IMR-90 (cell line): ENCODE data around the gene C3orf33. TPM values are rescaled to one million over a fixed set of nuclear protein-coding genes. Genes with fewer than 3 reads are reported as not detected.

Experiments used
- ATAC-seq: fragments of 200-7000 bp; cut with Tn5 transposase; 2 replicates; pipeline ENCODE4 v1.9.1; 2020; ENCODE audit warnings: low read depth, mild to moderate bottlenecking, moderate library complexity
- BruUV-seq: library from RNA; stranded (reverse); fragments of 400-500 nt; replicated peaks from 2 replicates; lab custom pipeline; 2021; lab: Mats Ljungman, UMichigan
- CTCF ChIA-PET: fragments of 300-600 bp; formaldehyde crosslinking; extraction: SDS; loops from one replicate; lab custom pipeline; 2021; ENCODE audit warnings: antibody characterized with exemption; lab: Yijun Ruan, JAX
- POLR2A ChIA-PET: fragments of 300-600 bp; sonication (Branson Sonifier 250); formaldehyde crosslinking; loops from one replicate; lab custom pipeline; 2022; ENCODE audit warnings: antibody characterized with exemption; ENCODE audit not compliant: unreplicated experiment; lab: Charles Lee
- DNase-seq: peaks from one replicate; pipeline ENCODE4 v3.0.0; 2013
- H2AFZ ChIP-seq: replicated peaks from 2 replicates; pipeline ENCODE3; 2013; ENCODE audit warnings: low read length, mild to moderate bottlenecking; ENCODE audit not compliant: poor library complexity
- H2AK5ac ChIP-seq: 2 replicates; pipeline ENCODE4 v1.6.1; 2013; ENCODE audit warnings: low read depth, low read length, inconsistent platforms
- H2AK9ac ChIP-seq: replicated peaks from 2 replicates; pipeline ENCODE3; 2013; ENCODE audit warnings: mild to moderate bottlenecking, low read depth, low read length, moderate library complexity; ENCODE audit not compliant: poor library complexity
- H2BK120ac ChIP-seq: 2 replicates; pipeline ENCODE4 v1.6.1; 2013; ENCODE audit warnings: low read depth, low read length, inconsistent platforms
- H2BK15ac ChIP-seq: 3 replicates; pipeline ENCODE4 v1.6.1; 2013; ENCODE audit warnings: low read depth, low read length, inconsistent platforms
- H2BK20ac ChIP-seq: 2 replicates; pipeline ENCODE4 v1.6.1; 2013; ENCODE audit warnings: low read depth, mild to moderate bottlenecking, inconsistent platforms, low read length, moderate library complexity
- H2BK5ac ChIP-seq: 2 replicates; pipeline ENCODE4 v1.6.1; 2013; ENCODE audit warnings: mild to moderate bottlenecking, low read depth, low read length, inconsistent platforms; ENCODE audit not compliant: poor library complexity, severe bottlenecking
- H3K14ac ChIP-seq: replicated peaks from 2 replicates; pipeline ENCODE4 v1.6.1; 2013; ENCODE audit warnings: low read depth, low read length, inconsistent platforms
- H3K18ac ChIP-seq: 2 replicates; pipeline ENCODE4 v1.6.1; 2013; ENCODE audit warnings: low read depth, low read length, control low read depth
- H3K23ac ChIP-seq: 2 replicates; pipeline ENCODE4 v1.6.1; 2013; ENCODE audit warnings: low read depth, low read length, inconsistent platforms
- H3K27ac ChIP-seq: 2 replicates; pipeline ENCODE4 v1.5.1; 2013; ENCODE audit warnings: mild to moderate bottlenecking, control low read depth, low read length; ENCODE audit not compliant: insufficient read depth
- H3K27me3 ChIP-seq: 2 replicates; pipeline ENCODE4 v1.6.1; 2013; ENCODE audit warnings: low read length; ENCODE audit not compliant: control insufficient read depth, insufficient read depth
- H3K36me3 ChIP-seq: 2 replicates; pipeline ENCODE4 v1.6.1; 2013; ENCODE audit warnings: low read length, mixed read lengths; ENCODE audit not compliant: control insufficient read depth, insufficient read depth
- H3K4ac ChIP-seq: 2 replicates; pipeline ENCODE4 v1.6.1; 2013; ENCODE audit warnings: low read depth, low read length, inconsistent platforms
- H3K4me1 ChIP-seq: 2 replicates; pipeline ENCODE4 v1.6.1; 2013; ENCODE audit warnings: low read length, mixed read lengths; ENCODE audit not compliant: control insufficient read depth, insufficient read depth
- H3K4me2 ChIP-seq: 2 replicates; pipeline ENCODE4 v1.6.1; 2013; ENCODE audit warnings: low read depth, mild to moderate bottlenecking, control low read depth, low read length, moderate library complexity
- H3K4me3 ChIP-seq: 2 replicates; pipeline ENCODE4 v1.5.1; 2013; ENCODE audit warnings: low read depth, mild to moderate bottlenecking, control low read depth, low read length, moderate library complexity; ENCODE audit not compliant: insufficient read depth
- H3K56ac ChIP-seq: 2 replicates; pipeline ENCODE4 v1.6.1; 2013; ENCODE audit warnings: low read length, inconsistent platforms; ENCODE audit not compliant: insufficient read depth; ENCODE audit errors: extremely low read depth
- H3K79me1 ChIP-seq, 2 experiments: 2 replicates each; pipeline ENCODE4 v1.6.1; 2013; ENCODE audit warnings: low read length in 2 of 2, inconsistent platforms in 1 of 2, low read depth in 1 of 2
- H3K9ac ChIP-seq: 2 replicates; pipeline ENCODE4 v1.6.1; 2013; ENCODE audit warnings: low read depth, low read length, control low read depth
- H3K9me1 ChIP-seq: 2 replicates; pipeline ENCODE4 v1.6.1; 2013; ENCODE audit warnings: low read length, inconsistent platforms; ENCODE audit not compliant: insufficient read depth
- H3K9me3 ChIP-seq: 2 replicates; pipeline ENCODE4 v1.6.1; 2013; ENCODE audit warnings: low read length; ENCODE audit not compliant: control insufficient read depth, insufficient read depth
- H4K20me1 ChIP-seq: 2 replicates; pipeline ENCODE4 v1.6.1; 2013; ENCODE audit warnings: low read length, inconsistent platforms; ENCODE audit not compliant: insufficient read depth
- H4K5ac ChIP-seq: 2 replicates; pipeline ENCODE4 v1.6.1; 2013; ENCODE audit warnings: mild to moderate bottlenecking, low read depth, low read length, control low read depth
- H4K8ac ChIP-seq, 2 experiments: 2 replicates each; pipeline ENCODE4 v1.6.1; 2013; ENCODE audit warnings: low read depth in 2 of 2, low read length in 2 of 2, control low read depth in 1 of 2, inconsistent platforms in 1 of 2
- H4K91ac ChIP-seq: 2 replicates; pipeline ENCODE4 v1.6.1; 2013; ENCODE audit warnings: low read depth, low read length, inconsistent platforms; ENCODE audit not compliant: insufficient read depth
- BHLHE40 ChIP-seq: fragments of 150-350 bp; IDR thresholded peaks from 2 replicates; pipeline ENCODE4 v1.6.1; 2016; ENCODE audit warnings: mild to moderate bottlenecking, low read depth, low read length
- CHD1 ChIP-seq: IDR thresholded peaks from 2 replicates; pipeline ENCODE4 v1.6.1; 2012; ENCODE audit warnings: low read depth, low read length, improper control_type of control experiment
- FOS ChIP-seq: fragments of 150-350 bp; IDR thresholded peaks from 2 replicates; pipeline ENCODE4 v1.6.1; 2016; ENCODE audit warnings: low read depth, low read length
- MAFK ChIP-seq: IDR thresholded peaks from 2 replicates; pipeline ENCODE4 v1.6.1; 2012; ENCODE audit warnings: low read depth, low read length, improper control_type of control experiment
- MAZ ChIP-seq: IDR thresholded peaks from 2 replicates; pipeline ENCODE4 v1.6.1; 2012; ENCODE audit warnings: low read depth, mild to moderate bottlenecking, low read length, improper control_type of control experiment, moderate library complexity, borderline replicate concordance
- MXI1 ChIP-seq: IDR thresholded peaks from 2 replicates; pipeline ENCODE4 v1.6.1; 2012; ENCODE audit warnings: low read depth, mild to moderate bottlenecking, low read length, moderate library complexity, borderline replicate concordance
- POLR2A ChIP-seq: IDR thresholded peaks from 2 replicates; pipeline ENCODE4 v1.6.1; 2012; ENCODE audit warnings: mild to moderate bottlenecking, low read depth, low read length
- RAD21 ChIP-seq: IDR thresholded peaks from 2 replicates; pipeline ENCODE4 v1.6.1; 2012; ENCODE audit warnings: low read length, improper control_type of control experiment
- RCOR1 ChIP-seq: IDR thresholded peaks from 2 replicates; pipeline ENCODE4 v1.6.1; 2012; ENCODE audit warnings: mild to moderate bottlenecking, low read length, improper control_type of control experiment; ENCODE audit not compliant: insufficient replicate concordance
- RFX5 ChIP-seq: IDR thresholded peaks from 2 replicates; pipeline ENCODE4 v1.8.0; 2012; ENCODE audit warnings: low read depth, mild to moderate bottlenecking, low read length, moderate library complexity
- WGBS, 2 experiments: methylation state at CpG; one replicate each; pipeline versions ENCODE4 v1.1.5 to v1.1.7; 2013; ENCODE audit warnings: missing lambda C conversion rate in 2 of 2; ENCODE audit not compliant: insufficient read length in 1 of 2; ENCODE audit errors: extremely low coverage in 2 of 2; 5-methylcytosine and 5-hydroxymethylcytosine counted together
- dilution Hi-C: fragments of 300-500 bp; cut with HindIII; formaldehyde crosslinking; loops from one replicate; pipeline ENCODE4 v1.14.3; 2018; ENCODE audit warnings: low sequenced_read_pairs; ENCODE audit not compliant: unreplicated experiment
- in situ Hi-C: fragments of 300-500 bp; cut with MboI; formaldehyde crosslinking; loops from 3 replicates; pipeline ENCODE4 v1.14.3; 2019; ENCODE audit warnings: low sequenced_read_pairs, inconsistent platforms, mixed read lengths
- intact Hi-C: fragments of 100-400 bp; cut with micrococcal nuclease; formaldehyde crosslinking; loops from 2 replicates; pipeline ENCODE4 v1.10.0; 2022
- polyA plus RNA-seq, 3 experiments: library from polyadenylated mRNA; depleted of rRNA; stranded (reverse); fragments of >200 nt; gene quantifications; 2 replicates each; pipeline ENCODE4 v1.2.3, GENCODE V29; 2012; ENCODE audit warnings: low replicate concordance in 1 of 3
- total RNA-seq: library from RNA; depleted of rRNA; stranded (reverse); fragments of >200 nt; gene quantifications from 2 replicates; pipeline ENCODE4 v1.2.3, GENCODE V29; 2012
- TF ChIP-seq, protein P1 (sequence below): conservative IDR thresholded peaks from 2 replicates; pipeline ENCODE4 v1.5.1; 2012; ENCODE audit warnings: mild to moderate bottlenecking, low read depth, low read length, improper control_type of control experiment

The C3orf33 gene
- total and polyA plus RNA-seq, 2 of the 4 experiments (the other 2 are of a cell fraction): 0.72 to 1.2 TPM

DNA sequence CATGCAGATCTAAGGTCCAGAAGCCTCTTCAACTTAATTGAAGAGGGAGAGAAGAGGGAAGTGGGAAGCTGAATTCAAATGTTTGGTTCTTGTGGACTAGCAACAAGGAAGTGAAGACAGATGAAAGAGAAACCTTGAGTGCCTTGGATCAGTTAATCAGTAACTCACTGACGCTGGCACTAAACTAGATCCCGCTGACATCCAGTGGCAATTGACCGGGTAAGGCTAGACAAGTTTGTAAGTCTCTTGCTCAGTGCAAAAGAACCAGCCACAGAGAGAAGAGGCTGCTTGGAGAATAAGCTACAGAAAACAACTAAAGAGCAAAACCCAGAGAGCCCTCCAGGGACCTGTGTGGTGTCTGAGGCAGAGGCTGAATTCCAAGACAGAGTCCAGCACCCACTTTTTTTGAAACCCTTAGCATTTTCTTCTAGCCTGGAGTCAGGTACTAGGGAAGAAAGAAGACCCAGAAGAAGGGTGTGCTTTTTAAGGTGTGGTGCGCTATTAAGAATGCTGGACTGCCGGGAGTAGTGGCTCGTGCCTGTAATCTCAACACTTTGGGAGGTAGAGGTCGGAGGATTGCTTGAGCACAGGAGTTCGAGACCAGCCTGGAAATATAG is 68.1 kb downstream of the C3orf33 start:
- H3K4ac ChIP-seq: no peak overlapping the region
- H3K56ac ChIP-seq: no peak overlapping the region
- ChIA-PET CTCF (no interaction called here), POLR2A (no interaction called here)
- no peak; the same call in 1 of the 2 replicates for ATAC-seq
- TF ChIP-seq FOS: no peak
- no peak for TF ChIP-seq MAZ
- TF ChIP-seq, protein P1, sequence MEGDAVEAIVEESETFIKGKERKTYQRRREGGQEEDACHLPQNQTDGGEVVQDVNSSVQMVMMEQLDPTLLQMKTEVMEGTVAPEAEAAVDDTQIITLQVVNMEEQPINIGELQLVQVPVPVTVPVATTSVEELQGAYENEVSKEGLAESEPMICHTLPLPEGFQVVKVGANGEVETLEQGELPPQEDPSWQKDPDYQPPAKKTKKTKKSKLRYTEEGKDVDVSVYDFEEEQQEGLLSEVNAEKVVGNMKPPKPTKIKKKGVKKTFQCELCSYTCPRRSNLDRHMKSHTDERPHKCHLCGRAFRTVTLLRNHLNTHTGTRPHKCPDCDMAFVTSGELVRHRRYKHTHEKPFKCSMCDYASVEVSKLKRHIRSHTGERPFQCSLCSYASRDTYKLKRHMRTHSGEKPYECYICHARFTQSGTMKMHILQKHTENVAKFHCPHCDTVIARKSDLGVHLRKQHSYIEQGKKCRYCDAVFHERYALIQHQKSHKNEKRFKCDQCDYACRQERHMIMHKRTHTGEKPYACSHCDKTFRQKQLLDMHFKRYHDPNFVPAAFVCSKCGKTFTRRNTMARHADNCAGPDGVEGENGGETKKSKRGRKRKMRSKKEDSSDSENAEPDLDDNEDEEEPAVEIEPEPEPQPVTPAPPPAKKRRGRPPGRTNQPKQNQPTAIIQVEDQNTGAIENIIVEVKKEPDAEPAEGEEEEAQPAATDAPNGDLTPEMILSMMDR: no peak
- TF ChIP-seq RFX5: no peak
- no peak for TF ChIP-seq MXI1
- TF ChIP-seq CHD1: no peak
- TF ChIP-seq POLR2A: no peak
- no peak for TF ChIP-seq MAFK
- no peak for TF ChIP-seq BHLHE40
- no peak for TF ChIP-seq RCOR1
- no peak for TF ChIP-seq RAD21
- H2BK5ac ChIP-seq: no peak overlapping the region
- H3K27ac ChIP-seq: no peak overlapping the region
- H3K79me1 ChIP-seq: no peaks in the 10 kb centered on the region
- dilution Hi-C loops: no loop called here
- no peak overlapping the region for H3K4me2 ChIP-seq
- H2AK5ac ChIP-seq: no peak overlapping the region
- H2AK9ac ChIP-seq: no peak overlapping the region
- intact Hi-C loops: no loop called here
- H2BK20ac ChIP-seq: no peak overlapping the region
- H4K8ac ChIP-seq: no peak overlapping the region
- no peaks in the 10 kb centered on the region for H3K9me3 ChIP-seq
- no peaks in the 10 kb centered on the region for H3K4me1 ChIP-seq
- BruUV-seq: no TSS peak
- H2AFZ ChIP-seq: no peak overlapping the region
- no CpG with 5 or more reads among the region's 8 CpGs for WGBS, 2 experiments
- H4K91ac ChIP-seq: no peak overlapping the region
- no peak overlapping the region for H3K9ac ChIP-seq
- peaks cover 15% of the 10 kb centered on the region for H3K27me3 ChIP-seq
- H4K20me1 ChIP-seq: no peaks in the 10 kb centered on the region
- H4K5ac ChIP-seq: no peak overlapping the region
- in situ Hi-C loops: no loop called here
- no peak overlapping the region for H3K14ac ChIP-seq
- no peak overlapping the region for H3K23ac ChIP-seq
- H2BK120ac ChIP-seq: no peak overlapping the region
- no peak for DNase-seq
- H3K36me3 ChIP-seq: no peaks in the 10 kb centered on the region
- H3K4me3 ChIP-seq: no peak overlapping the region
- no peaks in the 10 kb centered on the region for H3K9me1 ChIP-seq
- no peak overlapping the region for H3K18ac ChIP-seq
- H2BK15ac ChIP-seq: no peak overlapping the region
